Measurements from ENCODE around the gene CREM. TPM values are rescaled to one million over a fixed set of nuclear protein-coding genes. Genes with fewer than 3 reads are reported as not detected.

The CREM gene
- total and polyA plus RNA-seq, 10 of the 15 experiments (the other 5 are each of a cell fraction or from before 2014, with no cell fraction given) = 51.3 to 115 (median 70.6) TPM

DNA sequence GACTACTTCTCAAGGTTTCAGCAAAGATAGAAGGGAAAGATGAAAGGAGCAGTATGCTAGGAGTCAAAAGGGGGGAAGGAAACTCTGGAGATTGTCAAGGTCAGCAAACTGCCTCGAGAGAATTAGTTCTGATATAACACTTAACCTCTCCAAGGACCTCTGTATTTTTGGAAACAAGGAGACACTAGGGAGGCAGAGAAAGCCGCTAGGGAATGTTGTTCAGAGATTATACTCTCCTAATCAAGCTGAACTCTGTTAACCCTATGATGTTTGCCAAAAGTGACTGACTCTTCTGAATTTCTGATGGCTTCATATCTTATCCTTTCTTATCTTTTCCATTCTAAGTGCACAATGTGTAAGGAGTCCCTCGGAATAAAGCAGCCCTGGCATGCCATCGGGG lies 27.1 kb downstream of the CREM start:
- Histone ChIP-seq H3K4me2 (ENCODE audit: control insufficient read depth, insufficient read depth) (no peak overlapping the region), H3K4me3 (no peak overlapping the region), H3K4me1 (ENCODE audit: control insufficient read depth, insufficient read depth, low read length) (peaks cover 22% of the 10 kb centered on the region), H3K27ac (ENCODE audit: control insufficient read depth, insufficient read depth) (no peak overlapping the region), H4K20me1 (ENCODE audit: control insufficient read depth, insufficient read depth) (no peaks in the 10 kb centered on the region), H3K36me3 (ENCODE audit: control insufficient read depth in 2 of 2, insufficient read depth in 2 of 2, low read length in 1 of 2) (0 out of 4 replicates have a peak, but pooled peaks cover 0 to 3% of the 10 kb centered on the region in 2 experiments), H3K9me3 (replicated peaks; ENCODE audit: control insufficient read depth, insufficient read depth, low read length) (peaks cover 3% of the 10 kb centered on the region; the same call in 2 of the 3 replicates), H2AFZ (ENCODE audit: control insufficient read depth, low read depth, low read length) (no peak overlapping the region), H3K27me3 (replicated peaks in 1 of 2; ENCODE audit: control insufficient read depth in 2 of 2, insufficient read depth in 2 of 2, low read length in 1 of 2) (no peaks in the 10 kb centered on the region), H3K79me2 (ENCODE audit: control insufficient read depth, insufficient read depth, low read length) (peaks cover 30% of the 10 kb centered on the region), H3K9ac (ENCODE audit: control insufficient read depth, insufficient read depth, low read length) (no peak overlapping the region)
- ChIA-PET SMC1A (ENCODE audit: uncharacterized antibody, unreplicated experiment) (interaction anchor here (0.9 to 2.6 kb wide), 6 partner anchors 21 to 42 kb away, joined by 3 to 9 read pairs (median 4); no protein-coding TSS in a partner anchor), POLR2A (interaction anchor here (1.0 kb wide), 1 partner anchor 27 kb away, joined by 3 read pairs; the partner anchor contains the start of gene CREM), CTCF (interaction anchor here (1.0 to 2.9 kb wide), 3 partner anchors 27 to 66 kb away, joined by 3 to 16 read pairs (median 3); no protein-coding TSS in a partner anchor), RAD21 (ENCODE audit: unreplicated experiment) (interaction anchor here (1.3 to 3.5 kb wide), 2 partner anchors 27 to 42 kb away, joined by 3 to 14 read pairs; partner anchors contain the start of gene CREM)
- DNase-seq (ENCODE audit: low read depth, low spot score) = no peak
- intact Hi-C loops (cut with micrococcal nuclease; ENCODE audit: unreplicated experiment) = no loop called here
- BruUV-seq (replicated peaks) = no TSS peak
- no peak for ATAC-seq
- no peak for TF ChIP-seq MEF2B (IDR thresholded peaks at IDR 0.05; ENCODE audit: partially characterized antibody, poor library complexity, severe bottlenecking)
- TF ChIP-seq, protein P1, sequence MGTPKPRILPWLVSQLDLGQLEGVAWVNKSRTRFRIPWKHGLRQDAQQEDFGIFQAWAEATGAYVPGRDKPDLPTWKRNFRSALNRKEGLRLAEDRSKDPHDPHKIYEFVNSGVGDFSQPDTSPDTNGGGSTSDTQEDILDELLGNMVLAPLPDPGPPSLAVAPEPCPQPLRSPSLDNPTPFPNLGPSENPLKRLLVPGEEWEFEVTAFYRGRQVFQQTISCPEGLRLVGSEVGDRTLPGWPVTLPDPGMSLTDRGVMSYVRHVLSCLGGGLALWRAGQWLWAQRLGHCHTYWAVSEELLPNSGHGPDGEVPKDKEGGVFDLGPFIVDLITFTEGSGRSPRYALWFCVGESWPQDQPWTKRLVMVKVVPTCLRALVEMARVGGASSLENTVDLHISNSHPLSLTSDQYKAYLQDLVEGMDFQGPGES (IDR thresholded peaks at IDR 0.05) = no peak
- TF ChIP-seq EGR1 (IDR thresholded peaks at IDR 0.05; ENCODE audit: borderline replicate concordance in 1 of 2, low read depth in 2 of 2, low read length in 2 of 2) = no peak
- TF ChIP-seq, protein P2, sequence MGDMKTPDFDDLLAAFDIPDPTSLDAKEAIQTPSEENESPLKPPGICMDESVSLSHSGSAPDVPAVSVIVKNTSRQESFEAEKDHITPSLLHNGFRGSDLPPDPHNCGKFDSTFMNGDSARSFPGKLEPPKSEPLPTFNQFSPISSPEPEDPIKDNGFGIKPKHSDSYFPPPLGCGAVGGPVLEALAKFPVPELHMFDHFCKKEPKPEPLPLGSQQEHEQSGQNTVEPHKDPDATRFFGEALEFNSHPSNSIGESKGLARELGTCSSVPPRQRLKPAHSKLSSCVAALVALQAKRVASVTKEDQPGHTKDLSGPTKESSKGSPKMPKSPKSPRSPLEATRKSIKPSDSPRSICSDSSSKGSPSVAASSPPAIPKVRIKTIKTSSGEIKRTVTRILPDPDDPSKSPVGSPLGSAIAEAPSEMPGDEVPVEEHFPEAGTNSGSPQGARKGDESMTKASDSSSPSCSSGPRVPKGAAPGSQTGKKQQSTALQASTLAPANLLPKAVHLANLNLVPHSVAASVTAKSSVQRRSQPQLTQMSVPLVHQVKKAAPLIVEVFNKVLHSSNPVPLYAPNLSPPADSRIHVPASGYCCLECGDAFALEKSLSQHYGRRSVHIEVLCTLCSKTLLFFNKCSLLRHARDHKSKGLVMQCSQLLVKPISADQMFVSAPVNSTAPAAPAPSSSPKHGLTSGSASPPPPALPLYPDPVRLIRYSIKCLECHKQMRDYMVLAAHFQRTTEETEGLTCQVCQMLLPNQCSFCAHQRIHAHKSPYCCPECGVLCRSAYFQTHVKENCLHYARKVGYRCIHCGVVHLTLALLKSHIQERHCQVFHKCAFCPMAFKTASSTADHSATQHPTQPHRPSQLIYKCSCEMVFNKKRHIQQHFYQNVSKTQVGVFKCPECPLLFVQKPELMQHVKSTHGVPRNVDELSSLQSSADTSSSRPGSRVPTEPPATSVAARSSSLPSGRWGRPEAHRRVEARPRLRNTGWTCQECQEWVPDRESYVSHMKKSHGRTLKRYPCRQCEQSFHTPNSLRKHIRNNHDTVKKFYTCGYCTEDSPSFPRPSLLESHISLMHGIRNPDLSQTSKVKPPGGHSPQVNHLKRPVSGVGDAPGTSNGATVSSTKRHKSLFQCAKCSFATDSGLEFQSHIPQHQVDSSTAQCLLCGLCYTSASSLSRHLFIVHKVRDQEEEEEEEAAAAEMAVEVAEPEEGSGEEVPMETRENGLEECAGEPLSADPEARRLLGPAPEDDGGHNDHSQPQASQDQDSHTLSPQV (IDR thresholded peaks at IDR 0.05) = no peak
- no peak for TF ChIP-seq EED (IDR thresholded peaks at IDR 0.05; ENCODE audit: low read depth)
- TF ChIP-seq SIX5 (IDR thresholded peaks at IDR 0.05; ENCODE audit: low read depth, low read length, severe bottlenecking) = no peak
- TF ChIP-seq ZSCAN29 (IDR thresholded peaks at IDR 0.05) = no peak
- 84% methylated on average over 4 of the region's 4 CpGs for WGBS (ENCODE audit: insufficient coverage, insufficient replicate concordance, low lambda C conversion rate, missing lambda C conversion rate)
- no peak for FAIRE-seq
- in situ Hi-C loops (cut with MboI) = no loop called here

Measured in GM12878 (cell line).